Measurements from ENCODE around the gene GCM1.

GCM1 gene

GRCh38 chr6:53151676-53152075 is 3.0 kb upstream of the GCM1 start:
- DNase-seq: no peak

DNA sequence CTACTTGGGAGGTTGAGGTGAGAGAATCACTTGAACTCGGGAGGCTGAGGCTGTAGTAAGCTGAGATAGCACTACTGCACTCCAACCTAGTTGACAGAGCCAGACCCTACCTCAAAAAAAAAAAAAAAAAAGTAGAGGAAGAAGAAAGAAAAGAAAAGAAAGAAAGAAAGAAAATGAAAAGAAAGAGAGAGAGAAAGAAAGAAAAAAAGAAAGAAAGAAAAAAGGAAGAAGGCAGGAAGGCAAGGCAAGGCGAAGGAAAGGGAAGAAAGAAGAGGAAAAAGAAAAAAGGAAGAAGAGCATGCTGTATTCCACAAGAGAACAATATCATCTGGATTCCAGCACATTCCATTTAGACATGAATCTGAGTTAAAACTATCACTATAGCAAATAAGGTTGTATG is 3.8 kb downstream of the GCM1 start:
- no peak for DNase-seq

GRCh38 chr6:53143710-53144109 is 4.9 kb downstream of the GCM1 start:
- DNase-seq: no peak

- DNase-seq: no peak
Observed at GRCh38 chr6:53142810-53143209, 5.8 kb downstream of the GCM1 start.

DNA sequence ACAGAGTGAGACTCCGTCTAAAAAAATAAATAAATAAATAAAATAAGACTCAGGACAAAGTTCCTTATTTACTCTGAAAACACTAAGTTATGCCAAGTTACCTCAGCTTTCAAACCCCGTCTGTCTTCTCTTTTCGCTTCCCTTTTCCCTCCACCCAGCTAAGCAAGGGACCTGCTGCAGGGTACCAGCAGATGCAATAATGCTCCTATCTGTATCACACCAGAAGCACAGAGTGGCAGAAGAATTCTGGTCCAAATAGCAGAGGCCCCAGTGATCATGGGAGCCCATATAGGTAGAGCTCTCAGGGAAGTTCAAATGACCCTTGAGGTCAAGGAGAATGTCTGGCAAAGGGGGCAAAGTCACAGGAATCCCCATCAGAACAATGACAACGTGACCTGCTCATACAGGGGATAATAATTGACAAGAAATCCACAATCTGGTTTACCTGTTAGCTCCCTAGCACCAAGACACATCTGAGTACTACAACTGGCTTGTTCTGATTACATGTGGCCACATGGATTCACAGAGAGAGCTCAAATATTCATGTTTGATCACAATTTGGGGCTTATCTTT is 8.7 kb downstream of the GCM1 start:
- DNase-seq: no peak

DNA sequence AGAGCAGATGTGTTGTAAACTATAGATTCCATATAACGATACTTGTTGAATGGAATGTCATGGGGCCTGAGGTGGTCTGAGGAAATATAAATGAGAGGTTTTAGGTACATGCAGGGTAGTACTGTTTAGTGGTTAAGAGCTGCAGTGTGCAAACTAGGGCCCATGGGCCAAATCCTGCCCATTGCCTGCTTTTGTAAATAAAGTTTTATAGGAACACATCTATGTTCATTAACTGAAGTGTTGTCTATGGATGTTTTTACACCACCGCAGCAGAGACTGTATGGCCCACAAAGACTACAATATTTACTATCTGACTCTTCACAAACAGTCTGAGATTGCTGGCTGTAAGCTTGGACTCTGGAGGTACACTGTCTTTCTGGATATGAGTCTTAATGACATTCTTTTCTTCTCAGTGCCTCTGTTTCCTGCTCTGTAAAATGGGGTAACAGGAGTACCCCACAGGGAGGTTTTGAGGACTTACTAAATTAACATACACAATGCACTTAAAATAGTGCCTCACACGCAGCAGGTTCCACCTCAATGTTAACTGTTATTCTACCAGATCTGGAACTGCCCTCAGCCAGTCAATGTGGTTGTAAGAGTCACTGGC is 12.5 kb downstream of the GCM1 start:
- DNase-seq: no peak

- DNase-seq: no peak
Observed at GRCh38 chr6:53134601-53135235, 13.9 kb downstream of the GCM1 start.

DNA sequence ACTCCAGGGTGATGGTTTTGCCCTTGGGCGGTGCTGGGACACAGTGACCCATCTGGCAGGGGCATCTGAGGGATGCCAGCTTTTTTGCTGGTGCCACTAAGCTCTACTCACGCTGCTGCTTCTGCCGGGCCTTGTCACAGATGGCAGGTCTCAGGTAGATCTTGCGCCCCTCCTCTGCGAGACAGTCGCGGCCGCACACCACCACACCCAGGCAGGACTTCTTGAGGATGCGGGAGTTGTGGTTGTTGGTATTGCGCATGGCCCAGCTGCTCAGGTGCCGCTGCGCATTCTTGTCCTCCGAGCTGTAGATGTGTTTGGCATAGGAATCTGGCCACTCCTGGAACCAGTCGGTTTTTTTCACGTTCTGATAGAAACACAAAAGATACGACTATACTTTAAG is 14.7 kb downstream of the GCM1 start:
- DNase-seq: no peak

GRCh38 chr6:53130569-53131290 is 17.9 kb downstream of the GCM1 start:
- no peak for DNase-seq

GRCh38 chr6:53128842-53129241 is 19.8 kb downstream of the GCM1 start:
- DNase-seq: no peak

DNA sequence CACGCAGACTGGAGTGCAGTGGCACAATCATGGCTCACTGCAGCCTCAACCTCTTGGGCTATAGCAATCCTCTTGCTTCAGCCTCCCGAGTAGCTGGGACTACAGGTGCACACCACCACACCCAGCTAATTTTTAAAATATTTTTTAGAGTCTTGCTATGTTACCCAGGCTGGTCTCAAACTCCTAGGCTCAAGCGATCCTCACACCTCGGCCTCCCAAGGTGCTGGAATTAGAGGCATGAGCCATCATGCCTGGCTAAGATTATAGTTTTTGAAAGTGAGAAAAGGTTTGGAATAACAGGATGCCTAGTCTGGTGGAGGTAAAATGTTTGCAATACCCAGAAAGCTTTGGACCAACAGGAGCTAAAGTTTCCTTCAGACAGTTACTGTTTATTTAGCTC is 23.4 kb downstream of the GCM1 start:
- no peak for DNase-seq

DNA sequence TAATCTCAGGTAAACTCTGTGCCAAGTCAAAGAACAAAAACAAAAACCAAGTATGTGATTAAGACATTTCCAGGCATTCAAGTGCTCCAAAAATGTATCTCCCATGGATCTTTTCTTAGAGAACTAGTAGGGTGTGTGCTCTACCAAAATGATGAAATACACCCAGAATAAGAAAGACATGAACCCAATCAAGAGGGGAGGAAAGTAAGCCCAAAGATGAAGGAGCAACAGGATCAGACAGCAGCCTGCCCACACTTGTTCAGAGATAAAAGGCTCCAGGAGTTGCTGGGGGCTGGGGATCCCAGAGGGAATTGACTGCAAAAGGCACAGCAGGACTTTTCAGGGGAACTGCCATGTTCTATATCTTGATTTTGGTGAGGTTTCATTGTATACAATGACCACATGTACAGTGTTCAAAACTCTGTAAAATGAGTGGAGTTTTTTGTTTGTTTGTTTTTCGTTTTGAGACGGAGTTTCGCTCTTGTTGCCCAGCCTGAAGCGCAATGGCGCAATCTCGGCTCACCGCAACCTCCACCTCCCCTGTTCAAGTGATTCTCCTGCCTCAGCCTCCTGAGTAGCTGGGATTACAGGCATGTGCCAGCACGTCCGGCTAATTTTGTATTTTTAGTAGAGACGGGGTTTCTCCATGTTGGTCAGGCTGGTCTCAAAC is 24.4 kb downstream of the GCM1 start:
- no peak for DNase-seq

DNA sequence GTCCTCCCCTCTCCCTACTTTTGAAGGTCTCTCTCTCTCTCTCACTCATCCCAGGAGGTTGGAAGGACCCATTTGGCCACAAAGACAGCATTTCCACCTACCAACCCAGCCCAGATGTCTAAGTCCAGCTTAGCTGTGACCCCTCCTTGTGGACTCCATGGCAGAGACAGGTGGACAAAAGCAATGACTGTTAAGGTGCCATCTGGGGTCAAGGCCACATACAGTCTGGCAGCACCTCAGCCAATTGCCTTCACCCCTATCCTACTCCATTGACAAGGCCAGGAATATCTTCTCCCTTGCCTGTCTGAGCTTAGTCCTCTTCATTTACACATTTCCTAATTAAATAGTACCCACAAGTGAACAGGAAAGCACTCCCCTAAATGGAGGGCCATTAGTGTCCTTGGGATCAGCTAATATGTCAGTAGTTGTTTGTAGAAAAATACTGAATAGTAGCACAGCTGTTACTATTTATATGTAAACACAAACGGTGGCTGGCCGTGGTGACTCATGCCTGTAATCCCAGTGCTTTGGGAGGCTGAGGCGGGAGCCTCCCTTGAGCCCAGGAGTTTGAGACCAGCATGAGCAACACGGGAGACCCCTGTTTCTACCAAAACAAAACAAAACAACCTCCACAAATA is 28.8 kb downstream of the GCM1 start:
- DNase-seq: no peak

DNA sequence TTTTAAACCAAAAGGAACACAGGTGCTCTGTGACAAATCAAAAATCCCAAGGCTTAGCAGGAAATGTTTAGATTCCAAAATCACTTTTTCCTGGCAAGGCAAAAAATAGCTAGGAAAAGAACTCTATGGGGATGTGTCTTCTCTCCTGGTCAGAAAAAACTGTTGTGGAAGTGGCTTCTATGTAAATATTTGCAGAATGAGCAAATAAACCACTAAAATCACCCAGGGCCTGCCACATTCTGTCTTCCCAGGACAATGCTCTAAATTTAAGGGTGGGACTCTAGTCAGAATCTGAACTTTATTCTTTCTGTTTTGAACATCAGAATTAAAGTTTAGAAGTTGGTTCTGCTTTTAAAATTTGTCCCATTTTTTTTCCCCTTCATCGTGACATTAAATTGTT is 29.3 kb downstream of the GCM1 start:
- DNase-seq: no peak

GRCh38 chr6:53115741-53116140 is 32.9 kb downstream of the GCM1 start:
- no peak for DNase-seq

DNA sequence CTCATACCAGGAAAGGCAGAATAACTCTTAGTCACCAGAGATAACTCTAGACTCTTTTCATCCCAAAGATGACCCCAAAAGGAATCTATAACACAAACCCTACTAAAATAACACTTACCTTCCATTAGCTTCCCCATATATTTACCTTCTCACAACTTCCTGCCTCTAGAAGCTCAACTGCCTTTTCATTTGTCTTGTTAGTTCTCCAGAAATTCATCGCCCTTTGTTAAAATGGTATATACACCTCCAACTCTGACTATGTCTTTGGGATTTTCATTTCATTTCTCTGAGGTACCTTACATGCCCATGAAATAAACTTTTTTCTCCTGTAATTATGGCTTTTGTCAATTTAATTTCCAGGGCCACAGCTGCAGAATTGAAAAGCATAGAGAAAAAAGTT is 33.5 kb downstream of the GCM1 start:
- no peak for DNase-seq

- no peak for DNase-seq
Observed at GRCh38 chr6:53113742-53114141, 34.9 kb downstream of the GCM1 start.

- no peak for DNase-seq
Observed at GRCh38 chr6:53112871-53113270, 35.8 kb downstream of the GCM1 start.

DNA sequence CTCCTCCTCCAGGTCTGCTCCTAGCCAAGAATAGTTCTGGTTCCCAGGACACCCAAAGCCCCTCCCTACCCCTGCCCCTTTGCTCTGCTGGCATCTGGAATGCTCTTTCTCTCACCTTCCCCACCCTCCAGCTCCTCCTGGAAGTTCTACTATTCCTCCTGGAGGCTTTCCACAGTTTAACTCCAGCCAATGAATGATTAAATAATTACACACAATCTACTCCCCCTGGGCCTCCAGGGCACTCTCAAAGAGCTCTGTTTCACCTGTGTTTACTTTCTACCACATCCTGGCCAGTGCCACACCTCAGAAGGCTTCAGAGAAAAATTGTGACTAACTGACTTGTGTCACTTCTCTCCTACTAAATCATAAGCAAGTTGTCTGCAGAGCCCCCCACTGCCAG is 36.2 kb downstream of the GCM1 start:
- no peak for DNase-seq

DNA sequence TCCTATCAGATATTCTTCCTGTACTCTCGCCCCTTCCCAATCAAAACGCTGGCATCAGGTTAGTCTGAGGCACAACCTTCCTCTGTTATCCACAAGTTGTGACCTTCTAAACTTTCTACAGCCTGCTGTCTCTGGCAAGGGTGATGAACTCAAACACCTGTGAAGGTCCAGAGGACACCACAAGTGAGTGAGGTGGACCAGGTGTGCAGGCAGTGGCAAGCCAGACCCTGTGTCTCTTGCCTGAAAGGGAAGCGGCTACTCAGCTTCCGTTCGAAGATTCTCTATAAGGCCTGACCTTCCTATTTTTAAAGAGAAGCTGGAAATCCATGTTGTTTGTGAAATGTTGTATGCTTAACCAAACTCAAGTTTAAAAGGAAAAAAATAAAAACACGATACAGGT is 36.8 kb downstream of the GCM1 start:
- DNase-seq: no peak

DNA sequence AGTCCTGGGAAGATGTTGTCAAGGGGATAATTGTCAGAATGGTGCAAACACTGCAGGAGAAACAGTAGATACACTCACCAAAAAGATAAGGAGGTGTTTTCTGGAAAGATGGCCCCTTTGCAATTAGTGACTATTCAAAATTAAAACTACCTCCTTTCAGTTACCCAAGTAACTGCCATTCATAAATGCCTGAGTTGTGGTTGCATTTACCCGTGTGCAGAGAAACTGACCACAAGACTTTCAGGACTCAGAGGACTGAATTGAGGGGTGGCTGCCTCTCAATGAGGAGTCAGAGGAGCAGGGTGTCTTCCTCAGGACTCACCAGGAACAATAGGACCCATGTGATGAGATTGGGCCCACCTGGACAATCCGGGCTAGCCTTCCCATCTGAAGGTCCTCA is 39.0 kb downstream of the GCM1 start:
- DNase-seq: no peak

- DNase-seq: no peak
Observed at GRCh38 chr6:53107091-53107490, 41.5 kb downstream of the GCM1 start.

DNA sequence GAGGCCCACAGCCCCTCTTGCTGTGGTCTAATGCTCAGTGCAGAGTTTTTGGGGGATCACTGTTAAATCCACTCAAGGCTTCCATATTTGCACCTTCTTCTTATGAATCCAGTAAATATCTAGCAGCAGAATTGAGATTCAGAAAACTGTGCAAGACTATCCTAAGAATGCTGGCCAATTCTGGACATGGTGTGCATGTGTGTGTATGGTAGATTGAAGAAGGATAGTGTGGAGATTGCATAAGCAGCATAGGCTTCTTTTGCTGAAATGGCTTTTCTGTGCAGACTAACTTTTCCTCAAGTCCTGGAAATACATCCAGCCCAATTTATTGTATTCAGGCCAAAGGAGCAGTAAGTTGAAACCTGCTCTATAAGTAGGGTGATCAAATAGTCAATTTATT is 43.7 kb downstream of the GCM1 start:
- no peak for DNase-seq
